HFF-Myc (cell line): ENCODE measurements around the gene MRPL10.
A peak's percentile ranks its signal among the peaks of the same experiment; 100 is the strongest.

Experiments used
- DNase-seq: peaks from one replicate; pipeline ENCODE4 v3.0.0-alpha.2; 2011; ENCODE audit warnings: low read depth; ENCODE audit errors: extremely low read depth
- H3K4me3 ChIP-seq: replicated peaks from 2 replicates; pipeline ENCODE4 v1.5.1; 2011; ENCODE audit warnings: low read depth, mild to moderate bottlenecking, control low read depth, low read length
- CTCF ChIP-seq: IDR thresholded peaks from 2 replicates; pipeline ENCODE4 v1.5.1; 2012; ENCODE audit warnings: mild to moderate bottlenecking, low read depth, low read length, control low read depth; ENCODE audit errors: missing control alignments

Gene MRPL10

GRCh38 chr17:47813512-47814031 is 17.8 kb downstream of the MRPL10 start:
- no peak overlapping the region for H3K4me3 ChIP-seq
- DNase-seq, result no peak
- TF ChIP-seq CTCF, result no peak

GRCh38 chr17:47813077-47813476 is 18.3 kb downstream of the MRPL10 start:
- TF ChIP-seq CTCF, result no peak
- H3K4me3 ChIP-seq, result no peak overlapping the region
- DNase-seq, result no peak

- TF ChIP-seq CTCF, result no peak
- no peak overlapping the region for H3K4me3 ChIP-seq
- DNase-seq, result no peak
These were observed 19.0 kb downstream of the MRPL10 start for GRCh38 chr17:47812146-47812920.

GRCh38 chr17:47811709-47812108 is 19.6 kb downstream of the MRPL10 start:
- no peak for DNase-seq
- no peak overlapping the region for H3K4me3 ChIP-seq
- TF ChIP-seq CTCF, result no peak

- no peak for DNase-seq
- no peak overlapping the region for H3K4me3 ChIP-seq
- TF ChIP-seq CTCF, result no peak
These were observed 20.3 kb downstream of the MRPL10 start for GRCh38 chr17:47810901-47811635.

DNA sequence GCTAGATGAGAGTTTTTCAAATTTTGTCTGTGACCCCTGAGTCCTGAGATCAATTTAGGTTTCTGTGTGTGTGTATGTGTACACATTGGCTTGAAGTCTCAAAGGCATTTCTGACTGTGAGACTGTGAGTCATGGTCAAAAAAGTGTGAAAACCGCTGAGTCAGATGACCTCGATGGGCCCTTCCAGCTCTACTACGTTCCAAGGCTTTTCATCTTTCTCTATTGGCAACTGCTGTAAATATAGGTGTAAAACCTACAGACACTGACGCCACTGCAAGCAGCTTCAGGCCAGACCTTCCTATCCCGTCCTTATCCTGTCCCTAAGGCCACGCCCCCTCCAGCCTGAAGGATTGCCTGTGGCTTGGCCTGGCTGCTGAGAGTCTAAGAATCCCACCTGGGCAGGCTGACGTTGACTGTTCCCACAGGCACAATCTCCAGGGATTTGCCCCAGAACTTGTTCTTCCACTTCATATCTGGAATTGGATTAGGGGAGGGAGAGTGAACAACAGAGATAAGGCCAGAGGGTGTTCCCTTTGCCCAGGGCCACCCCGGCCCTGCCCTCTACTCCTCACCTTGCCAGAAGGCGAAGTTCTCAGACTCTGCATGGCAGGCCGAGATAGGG is 21.0 kb downstream of the MRPL10 start:
- no peak overlapping the region for H3K4me3 ChIP-seq
- TF ChIP-seq CTCF, result no peak
- peak; percentile 38 for DNase-seq
